ENCODE data around the gene TOX2. TPM values are rescaled to one million over a fixed set of nuclear protein-coding genes. Genes with fewer than 3 reads are reported as not detected.

Gene TOX2
- total RNA-seq, 1 experiment from 2014 or later: 1.7 TPM

GRCh38 chr20:44054118-44054517, 139.5 kb downstream of the TOX2 start:
- Histone ChIP-seq H4K91ac (ENCODE audit: insufficient read length, low read depth, low read length) (no peak overlapping the region), H3K56ac (ENCODE audit: insufficient read length, low read depth, low read length) (no peak overlapping the region), H2BK12ac (ENCODE audit: insufficient read length, low read depth, low read length) (no peak overlapping the region), H3K23me2 (ENCODE audit: insufficient read length, low read depth, low read length, poor library complexity, severe bottlenecking) (no peaks in the 10 kb centered on the region), H3K14ac (ENCODE audit: insufficient read depth, low read length) (no peak overlapping the region), H2AK5ac (ENCODE audit: insufficient read length, low read length) (no peak overlapping the region), H4K5ac (ENCODE audit: insufficient read length, low read depth, low read length) (no peak overlapping the region), H2AFZ (ENCODE audit: low read length) (no peak overlapping the region), H2BK20ac (ENCODE audit: low read depth, low read length, poor library complexity, severe bottlenecking) (no peak overlapping the region), H3K27me3 (ENCODE audit: insufficient read depth, low read length) (no peaks in the 10 kb centered on the region), H3K4ac (ENCODE audit: low read depth, low read length) (no peak overlapping the region), H3K9me3 (ENCODE audit: control insufficient read depth, low read depth, low read length) (no peaks in the 10 kb centered on the region), H3K4me1 (ENCODE audit: insufficient read depth, low read length) (no peaks in the 10 kb centered on the region; the same call in 1 of the 2 replicates), H2BK15ac (ENCODE audit: low read depth, low read length) (no peak overlapping the region), H2BK120ac (ENCODE audit: low read depth, low read length, poor library complexity, severe bottlenecking) (no peak overlapping the region), H4K20me1 (ENCODE audit: control insufficient read depth, insufficient read depth, insufficient read length) (no peaks in the 10 kb centered on the region), H3K18ac (ENCODE audit: insufficient read length, low read depth, low read length) (no peak overlapping the region), H3K9ac (ENCODE audit: extremely low read depth, insufficient read length, low read length) (no peak overlapping the region), H3K79me2 (ENCODE audit: insufficient read depth, low read length) (no peaks in the 10 kb centered on the region), H3T11ph (ENCODE audit: low read length) (no peak overlapping the region), H3K27ac (ENCODE audit: insufficient read length, low read depth, low read length) (no peak overlapping the region), H4K8ac (replicated peaks; ENCODE audit: insufficient read length, low read depth, low read length) (no peak overlapping the region), H3K23ac (ENCODE audit: insufficient read length, low read depth, low read length) (no peak overlapping the region), H3K4me2 (ENCODE audit: insufficient read depth, insufficient read length, low read length) (no peak overlapping the region), H2BK5ac (ENCODE audit: insufficient read length, low read length) (no peak overlapping the region), H3K79me1 (ENCODE audit: insufficient read depth, low read depth, low read length, poor library complexity, severe bottlenecking) (no peaks in the 10 kb centered on the region)
- no peak overlapping the region for H3K27ac Mint-ChIP-seq
- peaks cover 0 to 6% of the 10 kb centered on the region in 2 experiments; a peak in 2 of 5 replicates for H3K9me3 Mint-ChIP-seq
- no peaks in the 10 kb centered on the region for H3K27me3 Mint-ChIP-seq (ENCODE audit: low read depth)
- TF ChIP-seq CTCF (conservative IDR thresholded peaks at IDR 0.05): no peak
- peaks cover 11% of the 10 kb centered on the region in 2 experiments for H3K4me1 Mint-ChIP-seq
- no CpG with 5 or more reads among the region's 16 CpGs for WGBS (ENCODE audit: extremely low coverage, insufficient read length, low lambda C conversion rate)
- no peak for DNase-seq
- peaks cover 0 to 9% (median 2%) of the 10 kb centered on the region in 3 experiments; a peak in 3 of 7 replicates for H3K36me3 Mint-ChIP-seq (ENCODE audit: insufficient read depth in 1 of 3, low read depth in 3 of 3)
- no peak overlapping the region for H3K4me3 Mint-ChIP-seq
